Hepatocyte (in vitro differentiated cells): Measurements from ENCODE around the gene RBBP4. TPM values are rescaled to one million over a fixed set of nuclear protein-coding genes. Genes with fewer than 3 reads are reported as not detected.

Source experiments
- DNase-seq: peaks from one replicate; pipeline ENCODE4 v3.0.0-alpha.2; 2016; ENCODE audit warnings: low spot score
- H2AFZ ChIP-seq: fragments of 200-600 bp; sonication (generic); 2 replicates; pipeline ENCODE4 v1.6.0; 2016; ENCODE audit warnings: antibody characterized with exemption, mild to moderate bottlenecking
- H3K27ac ChIP-seq: fragments of 200-600 bp; sonication (generic); 2 replicates; pipeline ENCODE4 v1.5.1; 2016; ENCODE audit warnings: mild to moderate bottlenecking
- H3K27me3 ChIP-seq: fragments of 200-600 bp; sonication (generic); 2 replicates; pipeline ENCODE4 v1.6.1; 2016
- H3K36me3 ChIP-seq: fragments of 200-600 bp; sonication (generic); replicated peaks from 2 replicates; pipeline ENCODE4 v1.5.1; 2016; ENCODE audit warnings: low read depth; ENCODE audit not compliant: insufficient read depth
- H3K4me1 ChIP-seq: fragments of 200-600 bp; sonication (generic); 2 replicates; pipeline ENCODE4 v1.5.1; 2016; ENCODE audit warnings: mild to moderate bottlenecking, moderate library complexity; ENCODE audit not compliant: insufficient read depth
- H3K4me2 ChIP-seq: fragments of 200-600 bp; sonication (generic); 2 replicates; pipeline ENCODE4 v1.6.0; 2016
- H3K4me3 ChIP-seq: fragments of 200-600 bp; sonication (generic); 2 replicates; pipeline ENCODE4 v1.5.1; 2016; ENCODE audit warnings: mild to moderate bottlenecking
- H3K79me2 ChIP-seq: fragments of 200-600 bp; sonication (generic); 2 replicates; pipeline ENCODE4 v1.6.0; 2017; ENCODE audit warnings: mild to moderate bottlenecking
- H3K9me2 ChIP-seq: fragments of 200-600 bp; sonication (generic); replicated peaks from 2 replicates; pipeline ENCODE4 v1.6.0; 2017; ENCODE audit warnings: mild to moderate bottlenecking; ENCODE audit not compliant: insufficient read depth
- H3K9me3 ChIP-seq: fragments of 200-600 bp; sonication (generic); 2 replicates; pipeline ENCODE4 v1.5.1; 2016; ENCODE audit warnings: low read depth, mild to moderate bottlenecking
- H4K20me1 ChIP-seq: fragments of 200-600 bp; sonication (generic); 2 replicates; pipeline ENCODE4 v1.6.0; 2016; ENCODE audit warnings: mild to moderate bottlenecking; ENCODE audit not compliant: insufficient read depth, poor library complexity, severe bottlenecking
- CTCF ChIP-seq: fragments of 200-600 bp; sonication (generic); IDR thresholded peaks from 2 replicates; pipeline ENCODE4 v1.5.1; 2016; ENCODE audit warnings: antibody characterized with exemption, mild to moderate bottlenecking; ENCODE audit not compliant: poor library complexity
- EZH2 ChIP-seq: fragments of 200-600 bp; sonication (generic); IDR thresholded peaks from 2 replicates; pipeline ENCODE4 v1.6.1; 2016; ENCODE audit warnings: antibody characterized with exemption, mild to moderate bottlenecking, borderline replicate concordance
- EZH2phosphoT487 ChIP-seq: fragments of 200-600 bp; sonication (generic); IDR thresholded peaks from one replicate; pipeline ENCODE4 v1.6.1; 2018; ENCODE audit warnings: antibody characterized with exemption, mild to moderate bottlenecking, low read depth, moderate library complexity; ENCODE audit not compliant: unreplicated experiment, severe bottlenecking
- WGBS: methylation state at CpG from one replicate; pipeline ENCODE4 v1.1.6; 2016; ENCODE audit warnings: low lambda C conversion rate; ENCODE audit errors: missing lambda C conversion rate; 5-methylcytosine and 5-hydroxymethylcytosine counted together
- polyA plus RNA-seq: library from polyadenylated mRNA; unstranded; fragments of >200 nt; fragmentation: Nextera tagmentation; extraction: Ambion mirVana; gene quantifications from 2 replicates; pipeline ENCODE4 v1.2.1, GENCODE V29; 2016
- total RNA-seq: library from RNA; depleted of rRNA; stranded (reverse); fragments of >200 nt; gene quantifications from 2 replicates; pipeline ENCODE4 v1.2.3, GENCODE V29; 2014

The RBBP4 gene
- total and polyA plus RNA-seq, 2 experiments from 2014 or later = 139 to 177 TPM

DNA sequence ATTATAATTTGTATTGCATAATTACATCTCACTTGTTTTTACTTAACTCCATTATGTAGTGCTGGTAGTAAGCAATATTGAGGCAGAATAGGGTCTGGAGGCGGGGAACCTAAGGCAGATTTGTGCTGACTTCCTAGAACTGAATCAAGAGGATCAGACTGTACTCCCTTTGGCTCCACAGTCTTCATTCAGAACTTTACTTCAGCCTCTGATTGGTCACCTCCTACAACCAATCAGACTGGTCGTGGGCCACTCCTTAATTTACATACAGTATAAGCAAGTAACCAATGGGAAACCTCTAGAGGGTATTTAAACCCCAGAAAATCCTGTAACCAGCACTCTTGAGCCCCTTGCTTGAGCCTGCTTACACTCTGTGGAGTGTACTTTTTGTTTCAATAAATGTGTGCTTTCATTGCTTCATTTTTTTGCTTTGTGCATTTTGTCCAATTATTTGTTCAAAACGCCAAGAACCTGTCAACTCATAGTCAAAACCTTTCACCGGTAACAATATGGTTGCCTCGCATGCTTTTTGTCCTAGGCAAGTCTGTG, 32.3 kb upstream of the RBBP4 start:
- 97% methylated on average over 5 of the region's 5 CpGs for WGBS
- no peak overlapping the region for H3K4me2 ChIP-seq

DNA sequence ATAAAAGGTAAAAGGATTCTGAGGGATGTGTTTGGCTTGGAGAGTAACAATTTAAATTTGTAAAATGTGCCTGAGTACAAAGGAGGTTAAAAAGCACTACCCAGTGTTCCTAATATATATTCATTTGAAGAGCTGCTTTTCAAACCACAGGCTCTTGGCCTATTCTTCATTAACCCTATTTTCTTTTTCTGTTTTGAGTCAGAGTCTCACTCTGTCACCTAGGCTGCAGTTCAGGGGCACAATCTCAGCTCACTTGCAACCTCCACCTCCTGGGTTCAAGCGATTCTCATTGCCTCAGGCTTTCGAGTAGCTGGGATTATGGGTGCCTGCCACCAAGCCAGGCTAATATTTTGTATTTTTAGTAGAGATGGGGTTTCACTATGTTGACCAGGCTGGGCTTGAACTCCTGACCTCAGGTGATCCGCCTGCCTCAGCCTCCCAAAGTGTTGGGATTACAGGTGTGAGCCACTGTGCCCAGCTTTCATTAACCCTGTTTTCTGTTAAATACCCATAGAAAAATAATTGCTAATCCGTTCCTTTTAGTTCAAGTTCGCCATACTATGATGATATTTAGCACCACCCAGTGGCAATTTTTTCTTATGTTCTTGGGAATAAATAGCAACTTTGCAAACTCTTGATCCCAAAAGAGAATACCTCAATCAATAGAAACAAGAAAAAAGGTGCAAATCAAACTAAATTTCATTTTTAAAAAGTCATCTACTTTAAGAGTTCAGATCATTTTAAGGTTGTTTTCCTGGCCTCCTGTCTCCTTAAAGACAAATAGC, 31.1 kb upstream of the RBBP4 start:
- H3K27me3 ChIP-seq = no peaks in the 10 kb centered on the region
- H3K4me3 ChIP-seq = no peak overlapping the region
- TF ChIP-seq CTCF (peak; percentile 37), EZH2 (no peak)
- DNase-seq = peak; percentile 22
- no peaks in the 10 kb centered on the region for H3K9me3 ChIP-seq
- no peak overlapping the region for H3K4me2 ChIP-seq
- no peaks in the 10 kb centered on the region for H3K36me3 ChIP-seq
- no peak overlapping the region for H2AFZ ChIP-seq
- H4K20me1 ChIP-seq = no peaks in the 10 kb centered on the region
- H3K79me2 ChIP-seq = no peaks in the 10 kb centered on the region
- WGBS = 89% methylated on average over 5 of the region's 5 CpGs
- no peaks in the 10 kb centered on the region for H3K9me2 ChIP-seq
- H3K27ac ChIP-seq = no peak overlapping the region
- no peaks in the 10 kb centered on the region for H3K4me1 ChIP-seq

More for the DNA sequence above, 32.3 kb upstream of the RBBP4 start:
- Histone ChIP-seq H2AFZ (no peak overlapping the region), H4K20me1 (no peaks in the 10 kb centered on the region), H3K4me3 (no peak overlapping the region), H3K27ac (no peak overlapping the region), H3K9me2 (no peaks in the 10 kb centered on the region), H3K9me3 (no peaks in the 10 kb centered on the region), H3K79me2 (no peaks in the 10 kb centered on the region), H3K4me1 (no peaks in the 10 kb centered on the region), H3K27me3 (no peaks in the 10 kb centered on the region), H3K36me3 (no peaks in the 10 kb centered on the region)
- DNase-seq = no peak
- TF ChIP-seq EZH2phosphoT487 (no peak), EZH2 (no peak), CTCF (no peak)

DNA sequence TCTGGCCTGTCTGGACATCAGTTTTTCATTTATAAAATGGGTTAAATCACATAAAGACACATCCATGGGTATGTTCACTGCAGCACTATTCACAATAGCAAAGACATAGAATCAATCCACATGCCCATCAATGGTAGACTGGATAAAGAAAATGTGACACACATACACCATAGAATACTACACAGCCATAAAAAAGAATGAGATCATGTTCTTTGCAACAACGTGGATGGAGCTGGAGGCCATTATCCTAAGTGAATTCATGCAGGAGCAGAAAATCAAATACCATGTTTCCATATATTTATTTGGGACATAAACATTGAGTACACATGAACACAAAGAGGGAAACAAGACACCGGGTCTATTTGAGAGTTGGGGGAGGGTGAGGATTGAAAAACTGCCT, 28.8 kb upstream of the RBBP4 start:
- no peak overlapping the region for H3K4me3 ChIP-seq
- no peaks in the 10 kb centered on the region for H3K9me2 ChIP-seq
- no peaks in the 10 kb centered on the region for H3K27me3 ChIP-seq
- H3K79me2 ChIP-seq = no peaks in the 10 kb centered on the region
- no peaks in the 10 kb centered on the region for H4K20me1 ChIP-seq
- TF ChIP-seq EZH2phosphoT487 (no peak), CTCF (no peak), EZH2 (no peak)
- H3K27ac ChIP-seq = no peak overlapping the region
- no peak overlapping the region for H2AFZ ChIP-seq
- no peak overlapping the region for H3K4me2 ChIP-seq
- WGBS = 99% methylated on average over 2 of the region's 2 CpGs
- H3K9me3 ChIP-seq = no peaks in the 10 kb centered on the region
- no peaks in the 10 kb centered on the region for H3K4me1 ChIP-seq
- no peaks in the 10 kb centered on the region for H3K36me3 ChIP-seq
- no peak for DNase-seq
